ENCODE results near the gene GAREM2. TPM values are rescaled to one million over a fixed set of nuclear protein-coding genes. Genes with fewer than 3 reads are reported as not detected.

GAREM2 gene
- polyA plus RNA-seq, 1 donor (not counting 4 experiments of a cell fraction or from before 2014, with no cell fraction given): 0.03 TPM

- Histone ChIP-seq H3K27me3 (ENCODE audit: control insufficient read depth, extremely low read depth, insufficient read depth, low read length) (no peaks in the 10 kb centered on the region), H3K27ac (ENCODE audit: control insufficient read depth, insufficient read depth, low read length) (no peak overlapping the region), H3K36me3 (ENCODE audit: control insufficient read depth in 2 of 2, extremely low read depth in 1 of 2, insufficient read depth in 2 of 2, low read length in 2 of 2) (no peaks in the 10 kb centered on the region), H3K4me2 (ENCODE audit: control insufficient read depth, extremely low read depth, insufficient read depth, low read depth, low read length) (no peak overlapping the region), H3K9me1 (ENCODE audit: control insufficient read depth, extremely low read depth, insufficient read depth, low read length) (no peaks in the 10 kb centered on the region), H3K79me2 (ENCODE audit: control insufficient read depth, insufficient read depth, low read length) (no peaks in the 10 kb centered on the region), H3K4me1 (ENCODE audit: control insufficient read depth, extremely low read depth, insufficient read depth, low read length) (no peaks in the 10 kb centered on the region), H2AFZ (ENCODE audit: control insufficient read depth, low read length) (no peak overlapping the region), H3K4me3 (ENCODE audit: control insufficient read depth in 2 of 3, extremely low read depth in 1 of 3, insufficient read depth in 2 of 3, low read depth in 1 of 3, low read length in 3 of 3) (no peak overlapping the region), H4K20me1 (ENCODE audit: control insufficient read depth, extremely low read depth, insufficient read depth, low read length) (no peaks in the 10 kb centered on the region), H3K9me3 (ENCODE audit: control insufficient read depth, low read depth, low read length) (no peaks in the 10 kb centered on the region), H3K9ac (ENCODE audit: control insufficient read depth, extremely low read depth, insufficient read depth, low read length) (no peak overlapping the region)
- dilution Hi-C loops (cut with MboI; ENCODE audit: extremely low pct_ligation_motif_present, low sequenced_read_pairs): no loop called here
- FAIRE-seq (no peak), DNase-seq (ENCODE audit: low read depth, low spot score) (no peak)
- no peak for TF ChIP-seq EZH2 (IDR thresholded peaks at IDR 0.05; ENCODE audit: low read length)
- TF ChIP-seq CTCF (optimal IDR thresholded peaks at IDR 0.05 in 1 of 3, IDR thresholded peaks at IDR 0.05 in 1 of 3, conservative IDR thresholded peaks at IDR 0.05 in 1 of 3; ENCODE audit: extremely low read depth in 1 of 3, insufficient read depth in 2 of 3, low read length in 3 of 3): peak in 1 of 3 experiments; percentile 20
Measured at GRCh38 chr2:26184555-26185303, 11.8 kb downstream of the GAREM2 start.

DNA sequence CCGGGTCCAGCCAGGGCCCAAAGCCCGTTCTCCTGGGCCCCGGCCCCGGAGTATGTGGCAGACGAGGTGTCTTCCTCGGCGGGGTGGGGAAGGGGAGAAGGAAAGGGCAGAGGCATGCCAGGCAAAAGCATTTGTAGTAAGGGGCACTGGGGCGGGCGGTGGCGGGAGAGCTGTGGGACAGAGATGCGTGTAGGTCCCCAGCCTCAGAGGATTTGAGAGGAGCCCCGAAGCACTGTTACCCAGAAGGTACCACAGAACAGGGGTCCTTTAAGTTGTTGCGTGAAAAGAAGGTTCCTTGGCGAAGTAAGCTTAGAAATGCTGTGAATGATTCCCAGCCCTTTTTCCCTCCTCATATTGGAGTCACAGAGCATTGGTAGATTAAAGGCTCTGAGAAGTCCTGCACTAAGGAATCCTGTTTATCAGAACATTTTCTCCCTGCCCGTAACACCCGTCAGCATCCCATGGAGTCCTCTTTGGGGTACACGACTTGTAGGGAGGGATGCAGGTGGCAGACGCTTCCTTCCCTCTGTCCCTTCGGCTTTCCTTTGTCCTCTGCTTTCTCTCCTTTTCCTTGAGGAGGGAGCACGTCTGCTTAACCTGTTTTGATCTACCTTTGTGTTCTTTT, 12.5 kb downstream of the GAREM2 start:
- Histone ChIP-seq H3K4me2 (ENCODE audit: control insufficient read depth, extremely low read depth, insufficient read depth, low read depth, low read length) (no peak overlapping the region), H4K20me1 (ENCODE audit: control insufficient read depth, extremely low read depth, insufficient read depth, low read length) (no peaks in the 10 kb centered on the region), H3K9ac (ENCODE audit: control insufficient read depth, extremely low read depth, insufficient read depth, low read length) (no peak overlapping the region), H3K9me1 (ENCODE audit: control insufficient read depth, extremely low read depth, insufficient read depth, low read length) (no peaks in the 10 kb centered on the region), H3K4me1 (ENCODE audit: control insufficient read depth, extremely low read depth, insufficient read depth, low read length) (no peaks in the 10 kb centered on the region), H3K4me3 (ENCODE audit: control insufficient read depth in 2 of 3, extremely low read depth in 1 of 3, insufficient read depth in 2 of 3, low read depth in 1 of 3, low read length in 3 of 3) (no peak overlapping the region), H3K27me3 (ENCODE audit: control insufficient read depth, extremely low read depth, insufficient read depth, low read length) (no peaks in the 10 kb centered on the region), H3K27ac (ENCODE audit: control insufficient read depth, insufficient read depth, low read length) (no peak overlapping the region), H3K36me3 (ENCODE audit: control insufficient read depth in 2 of 2, extremely low read depth in 1 of 2, insufficient read depth in 2 of 2, low read length in 2 of 2) (peaks cover 0 to 2% of the 10 kb centered on the region in 2 experiments), H3K79me2 (ENCODE audit: control insufficient read depth, insufficient read depth, low read length) (no peaks in the 10 kb centered on the region), H3K9me3 (ENCODE audit: control insufficient read depth, low read depth, low read length) (no peaks in the 10 kb centered on the region), H2AFZ (ENCODE audit: control insufficient read depth, low read length) (no peak overlapping the region)
- TF ChIP-seq CTCF (optimal IDR thresholded peaks at IDR 0.05 in 1 of 3, IDR thresholded peaks at IDR 0.05 in 1 of 3, conservative IDR thresholded peaks at IDR 0.05 in 1 of 3; ENCODE audit: extremely low read depth in 1 of 3, insufficient read depth in 2 of 3, low read length in 3 of 3): no peak
- TF ChIP-seq EZH2 (IDR thresholded peaks at IDR 0.05; ENCODE audit: low read length): no peak
- DNase-seq (ENCODE audit: low read depth, low spot score): no peak
- dilution Hi-C loops (cut with MboI; ENCODE audit: extremely low pct_ligation_motif_present, low sequenced_read_pairs): no loop called here
- no peak for FAIRE-seq
